Measurements from ENCODE around the gene SYCP2L.

GRCh38 chr6:10977231-10977968, 90.5 kb downstream of the SYCP2L start:
- TF ChIP-seq CTCF (IDR thresholded peaks at IDR 0.05) (no peak), EZH2 (IDR thresholded peaks at IDR 0.05; ENCODE audit: borderline replicate concordance, insufficient read depth, low read depth, low read length, poor library complexity, severe bottlenecking) (no peak)

Measured in B cell (primary cell).